SK-N-SH treated with all-trans-retinoic acid at 6 μM for 48 hours (cell line): Measurements from ENCODE around the gene STK17B.

Source experiments
- ARNTL ChIP-seq: fragments of 450-650 bp; formaldehyde crosslinking; IDR thresholded peaks from 2 replicates; pipeline ENCODE4 v1.5.0; 2020; ENCODE audit warnings: low read depth, mild to moderate bottlenecking, moderate library complexity, borderline replicate concordance
- ESRRG ChIP-seq: fragments of 250-450 bp; sonication (Bioruptor Pico); IDR thresholded peaks from 2 replicates; pipeline ENCODE4 v1.6.1; 2021; ENCODE audit warnings: mild to moderate bottlenecking
- RARB ChIP-seq: fragments of 250-450 bp; sonication (Bioruptor Pico); IDR thresholded peaks from 2 replicates; pipeline ENCODE4 v1.8.0; 2021; ENCODE audit warnings: mild to moderate bottlenecking, moderate library complexity
- ZNF565 ChIP-seq: fragments of 450-650 bp; formaldehyde crosslinking; conservative IDR thresholded peaks from 2 replicates; pipeline ENCODE4 v1.5.0; 2020; ENCODE audit warnings: low read depth, mild to moderate bottlenecking, moderate library complexity
- TF ChIP-seq, protein P1 (sequence below): fragments of 250-450 bp; sonication (Bioruptor Pico); IDR thresholded peaks from 2 replicates; pipeline ENCODE4 v1.5.0; 2020; ENCODE audit warnings: mild to moderate bottlenecking, moderate library complexity
- TF ChIP-seq, protein P2 (sequence below): fragments of 250-450 bp; sonication (Bioruptor Pico); IDR thresholded peaks from 2 replicates; pipeline ENCODE4 v1.8.0; 2020; ENCODE audit warnings: mild to moderate bottlenecking, moderate library complexity, borderline replicate concordance

DNA sequence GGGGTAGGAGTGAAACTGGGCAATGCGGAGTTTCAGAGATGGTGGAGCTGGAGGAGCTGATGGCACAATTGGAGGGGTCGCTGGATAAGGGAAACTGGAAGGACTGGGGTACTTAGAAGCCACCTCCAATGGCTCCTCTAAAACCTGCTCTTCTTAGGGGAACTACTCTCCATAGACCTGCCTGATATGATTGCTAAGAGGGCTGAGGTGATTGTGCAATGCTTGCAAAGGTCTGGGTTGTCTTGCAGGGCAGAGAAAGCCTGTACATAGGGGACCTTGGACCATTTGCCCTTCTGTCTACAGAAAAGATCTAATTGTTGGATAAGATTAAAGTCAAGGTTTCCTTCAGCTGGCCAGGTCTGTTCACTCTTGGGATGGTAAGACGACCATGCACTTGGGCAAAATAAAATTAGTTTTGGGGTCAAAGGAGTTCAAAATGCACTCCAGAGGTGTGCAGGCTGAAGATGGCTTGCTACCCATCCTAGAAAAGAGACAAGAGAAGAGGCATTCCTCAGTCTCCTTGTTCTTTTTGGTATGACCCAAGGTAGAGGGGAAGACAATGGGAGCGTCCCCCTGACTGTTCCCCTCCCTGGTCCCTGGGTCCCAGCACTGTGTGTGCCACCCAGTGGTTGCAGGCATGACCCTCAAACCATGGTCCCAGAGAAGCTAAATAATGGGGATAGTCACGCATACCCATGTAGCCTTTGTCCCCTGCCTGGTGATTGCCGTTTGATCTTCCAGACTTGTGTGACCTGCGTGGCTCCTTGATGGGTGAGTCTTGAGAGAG is 41.1 kb downstream of the STK17B start:
- TF ChIP-seq, protein P1, sequence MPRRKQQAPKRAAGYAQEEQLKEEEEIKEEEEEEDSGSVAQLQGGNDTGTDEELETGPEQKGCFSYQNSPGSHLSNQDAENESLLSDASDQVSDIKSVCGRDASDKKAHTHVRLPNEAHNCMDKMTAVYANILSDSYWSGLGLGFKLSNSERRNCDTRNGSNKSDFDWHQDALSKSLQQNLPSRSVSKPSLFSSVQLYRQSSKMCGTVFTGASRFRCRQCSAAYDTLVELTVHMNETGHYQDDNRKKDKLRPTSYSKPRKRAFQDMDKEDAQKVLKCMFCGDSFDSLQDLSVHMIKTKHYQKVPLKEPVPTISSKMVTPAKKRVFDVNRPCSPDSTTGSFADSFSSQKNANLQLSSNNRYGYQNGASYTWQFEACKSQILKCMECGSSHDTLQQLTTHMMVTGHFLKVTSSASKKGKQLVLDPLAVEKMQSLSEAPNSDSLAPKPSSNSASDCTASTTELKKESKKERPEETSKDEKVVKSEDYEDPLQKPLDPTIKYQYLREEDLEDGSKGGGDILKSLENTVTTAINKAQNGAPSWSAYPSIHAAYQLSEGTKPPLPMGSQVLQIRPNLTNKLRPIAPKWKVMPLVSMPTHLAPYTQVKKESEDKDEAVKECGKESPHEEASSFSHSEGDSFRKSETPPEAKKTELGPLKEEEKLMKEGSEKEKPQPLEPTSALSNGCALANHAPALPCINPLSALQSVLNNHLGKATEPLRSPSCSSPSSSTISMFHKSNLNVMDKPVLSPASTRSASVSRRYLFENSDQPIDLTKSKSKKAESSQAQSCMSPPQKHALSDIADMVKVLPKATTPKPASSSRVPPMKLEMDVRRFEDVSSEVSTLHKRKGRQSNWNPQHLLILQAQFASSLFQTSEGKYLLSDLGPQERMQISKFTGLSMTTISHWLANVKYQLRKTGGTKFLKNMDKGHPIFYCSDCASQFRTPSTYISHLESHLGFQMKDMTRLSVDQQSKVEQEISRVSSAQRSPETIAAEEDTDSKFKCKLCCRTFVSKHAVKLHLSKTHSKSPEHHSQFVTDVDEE = no peak
- no peak for TF ChIP-seq ESRRG (CRISPR knock-in tag)
- no peak for TF ChIP-seq ZNF565
- TF ChIP-seq, protein P2, sequence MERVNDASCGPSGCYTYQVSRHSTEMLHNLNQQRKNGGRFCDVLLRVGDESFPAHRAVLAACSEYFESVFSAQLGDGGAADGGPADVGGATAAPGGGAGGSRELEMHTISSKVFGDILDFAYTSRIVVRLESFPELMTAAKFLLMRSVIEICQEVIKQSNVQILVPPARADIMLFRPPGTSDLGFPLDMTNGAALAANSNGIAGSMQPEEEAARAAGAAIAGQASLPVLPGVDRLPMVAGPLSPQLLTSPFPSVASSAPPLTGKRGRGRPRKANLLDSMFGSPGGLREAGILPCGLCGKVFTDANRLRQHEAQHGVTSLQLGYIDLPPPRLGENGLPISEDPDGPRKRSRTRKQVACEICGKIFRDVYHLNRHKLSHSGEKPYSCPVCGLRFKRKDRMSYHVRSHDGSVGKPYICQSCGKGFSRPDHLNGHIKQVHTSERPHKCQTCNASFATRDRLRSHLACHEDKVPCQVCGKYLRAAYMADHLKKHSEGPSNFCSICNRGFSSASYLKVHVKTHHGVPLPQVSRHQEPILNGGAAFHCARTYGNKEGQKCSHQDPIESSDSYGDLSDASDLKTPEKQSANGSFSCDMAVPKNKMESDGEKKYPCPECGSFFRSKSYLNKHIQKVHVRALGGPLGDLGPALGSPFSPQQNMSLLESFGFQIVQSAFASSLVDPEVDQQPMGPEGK (CRISPR knock-in tag) = no peak
- TF ChIP-seq ARNTL = no peak
- no peak for TF ChIP-seq RARB
